ENCODE measurements around the gene SHCBP1L. TPM values are rescaled to one million over a fixed set of nuclear protein-coding genes. Genes with fewer than 3 reads are reported as not detected.
A peak's percentile ranks its signal among the peaks of the same experiment; 100 is the strongest.
"Not testable (repeated sequence)": the region's sequence is repeated elsewhere in the genome, so short reads cannot be mapped to it uniquely, and the experiment has no call there.

Gene SHCBP1L
- polyA plus RNA-seq, 4 donors, result 0.32 to 0.72 (median 0.39) TPM

- no peak for DNase-seq (ENCODE audit: low read depth in 4 of 4, low spot score in 3 of 4)
Observed at GRCh38 chr1:182965861-182966260, 12.9 kb upstream of the SHCBP1L start.

DNA sequence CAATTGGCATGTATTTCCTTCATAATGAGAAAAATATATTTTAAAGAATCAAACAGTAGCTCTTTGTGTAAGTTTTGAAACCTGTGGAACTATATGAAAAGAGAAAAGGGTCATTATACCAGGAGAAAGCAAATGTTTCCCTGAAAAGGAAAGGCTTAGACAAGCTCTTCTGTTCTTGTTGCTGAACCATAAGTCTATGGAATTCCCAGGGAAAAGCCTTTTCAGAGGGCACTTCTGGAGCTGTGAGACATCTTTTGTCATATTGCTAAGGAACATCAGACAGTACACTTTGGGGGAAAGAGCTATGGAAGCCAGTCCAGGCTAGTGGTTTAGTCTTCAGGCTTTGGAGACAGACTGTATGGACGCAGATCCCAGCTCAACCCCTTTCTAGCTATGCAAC lies 12.1 kb upstream of the SHCBP1L start:
- DNase-seq (ENCODE audit: low read depth in 4 of 4, low spot score in 3 of 4), result no peak

GRCh38 chr1:182962554-182963115 lies 9.7 kb upstream of the SHCBP1L start:
- DNase-seq (ENCODE audit: low read depth in 4 of 4, low spot score in 3 of 4), result peak in 3 of 4 donors; percentile 51 to 70 (median 67)

GRCh38 chr1:182960046-182960445 lies 7.1 kb upstream of the SHCBP1L start:
- DNase-seq (ENCODE audit: low read depth in 4 of 4, low spot score in 3 of 4), result no peak

DNA sequence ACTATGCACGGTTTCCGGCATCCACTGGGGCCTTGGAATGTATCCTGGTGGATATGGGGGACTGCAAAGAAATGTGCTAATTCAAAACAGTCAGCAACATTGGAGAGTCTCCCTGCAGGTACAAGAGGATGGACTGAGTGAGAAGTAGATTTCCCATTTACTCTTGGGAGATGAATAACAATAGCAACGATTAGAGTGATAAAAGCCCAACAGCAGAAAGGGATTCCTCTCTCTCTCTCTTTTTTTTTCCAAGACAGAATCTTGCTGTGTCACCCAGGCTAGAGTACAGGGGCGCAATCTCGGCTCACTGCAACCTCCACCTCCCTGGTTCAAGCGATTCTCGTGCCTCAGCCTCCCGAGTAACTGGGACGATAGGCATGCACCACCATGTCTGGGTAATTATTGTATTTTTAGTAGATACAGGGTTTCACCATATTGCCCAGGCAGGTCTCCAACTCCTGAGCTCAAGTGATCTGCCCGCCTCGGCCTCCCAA lies 5.0 kb upstream of the SHCBP1L start:
- no peak for DNase-seq (ENCODE audit: low read depth in 4 of 4, low spot score in 3 of 4)

GRCh38 chr1:182956708-182957365 lies 3.9 kb upstream of the SHCBP1L start:
- no peak for DNase-seq (ENCODE audit: low read depth in 4 of 4, low spot score in 3 of 4)

GRCh38 chr1:182955596-182956588 lies 2.9 kb upstream of the SHCBP1L start:
- no peak for DNase-seq (ENCODE audit: low read depth in 4 of 4, low spot score in 3 of 4)

- no peak for DNase-seq (ENCODE audit: low read depth in 4 of 4, low spot score in 3 of 4)
Observed at GRCh38 chr1:182953826-182954225, 860 bp upstream of the SHCBP1L start.

DNA sequence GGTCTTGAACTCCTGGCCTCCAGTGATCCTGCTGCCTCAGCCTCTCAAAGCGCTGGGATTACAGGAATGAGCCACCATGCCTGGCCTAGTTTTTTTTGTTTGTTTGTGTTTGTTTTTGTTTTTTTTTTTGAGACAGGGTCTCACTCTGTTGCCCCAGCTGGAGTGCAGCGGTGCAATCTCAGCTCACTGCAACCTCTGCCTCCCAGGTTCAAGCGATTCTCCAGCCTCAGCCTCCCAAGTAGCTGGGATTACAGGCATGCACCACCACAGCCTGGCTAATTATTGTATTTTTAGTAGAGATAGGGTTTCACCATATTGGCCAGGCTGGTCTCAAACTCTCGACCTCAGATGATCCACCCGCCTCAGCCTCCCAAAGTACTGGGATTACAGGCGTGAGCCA lies 9.6 kb downstream of the SHCBP1L start:
- not testable (repeated sequence) for DNase-seq (ENCODE audit: low read depth in 4 of 4, low spot score in 3 of 4)

DNA sequence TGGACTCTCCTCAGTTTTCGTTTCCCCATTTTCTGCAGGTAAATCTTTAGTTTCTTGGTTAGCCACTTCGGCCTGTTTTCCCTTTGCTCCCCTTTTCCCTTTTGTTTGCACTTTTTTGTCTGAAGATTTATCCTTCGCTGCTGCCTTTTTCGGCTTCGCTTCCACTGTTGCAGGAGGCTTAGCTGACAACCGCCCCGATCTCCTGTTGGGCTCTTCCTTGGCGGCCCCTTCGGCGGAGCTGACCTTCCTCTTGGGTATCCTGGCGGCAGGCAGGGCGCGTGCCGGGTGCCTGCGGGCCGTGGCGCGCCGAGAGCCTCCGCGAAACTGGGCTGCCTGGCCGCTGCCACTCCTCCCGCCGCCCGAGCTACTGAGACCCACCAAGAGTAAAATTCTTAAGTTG lies 10.8 kb downstream of the SHCBP1L start:
- DNase-seq (ENCODE audit: low read depth in 4 of 4, low spot score in 3 of 4), result not testable (repeated sequence)

GRCh38 chr1:182939413-182939812 lies 13.6 kb downstream of the SHCBP1L start:
- DNase-seq (ENCODE audit: low read depth in 4 of 4, low spot score in 3 of 4), result no peak

GRCh38 chr1:182935716-182936115 lies 17.2 kb downstream of the SHCBP1L start:
- DNase-seq (ENCODE audit: low read depth in 4 of 4, low spot score in 3 of 4), result no peak

- DNase-seq (ENCODE audit: low read depth in 4 of 4, low spot score in 3 of 4), result no peak
Observed at GRCh38 chr1:182930985-182931384, 22.0 kb downstream of the SHCBP1L start.

DNA sequence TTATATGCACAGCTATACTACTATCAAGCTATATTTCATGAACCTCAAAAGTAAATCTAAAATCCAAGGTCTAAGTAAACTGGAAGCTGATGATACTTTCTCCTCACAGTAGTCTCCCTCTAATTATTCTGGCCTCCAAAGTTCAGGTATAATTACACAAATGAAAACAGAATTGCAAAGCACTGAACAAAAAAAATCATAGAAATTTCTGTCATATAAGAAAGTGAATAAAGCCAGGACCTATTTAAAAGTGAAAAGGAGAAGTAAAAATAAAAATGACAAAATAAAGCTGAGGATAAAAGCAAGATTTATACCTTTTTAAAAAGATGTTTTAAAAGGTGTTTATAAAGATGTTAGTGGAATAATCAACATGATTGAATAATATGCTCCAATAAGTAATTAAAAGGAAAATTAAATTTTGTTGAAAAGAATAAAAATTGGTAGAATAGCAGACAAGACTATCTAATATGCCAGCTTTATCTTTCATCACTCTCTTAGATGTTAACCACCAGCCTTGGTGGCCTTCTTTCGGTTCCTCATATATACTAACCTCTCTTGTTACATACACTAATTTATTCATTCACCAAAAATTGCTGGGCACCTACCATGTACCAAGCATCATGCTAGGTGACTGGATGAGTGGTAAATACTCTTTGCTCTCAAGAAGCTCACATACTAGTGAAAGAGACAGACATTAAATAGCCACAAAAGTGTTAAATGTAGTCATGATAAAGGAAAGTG lies 25.1 kb downstream of the SHCBP1L start:
- DNase-seq (ENCODE audit: low read depth in 4 of 4, low spot score in 3 of 4), result no peak

GRCh38 chr1:182925661-182926060 lies 27.3 kb downstream of the SHCBP1L start:
- DNase-seq (ENCODE audit: low read depth in 4 of 4, low spot score in 3 of 4), result no peak

DNA sequence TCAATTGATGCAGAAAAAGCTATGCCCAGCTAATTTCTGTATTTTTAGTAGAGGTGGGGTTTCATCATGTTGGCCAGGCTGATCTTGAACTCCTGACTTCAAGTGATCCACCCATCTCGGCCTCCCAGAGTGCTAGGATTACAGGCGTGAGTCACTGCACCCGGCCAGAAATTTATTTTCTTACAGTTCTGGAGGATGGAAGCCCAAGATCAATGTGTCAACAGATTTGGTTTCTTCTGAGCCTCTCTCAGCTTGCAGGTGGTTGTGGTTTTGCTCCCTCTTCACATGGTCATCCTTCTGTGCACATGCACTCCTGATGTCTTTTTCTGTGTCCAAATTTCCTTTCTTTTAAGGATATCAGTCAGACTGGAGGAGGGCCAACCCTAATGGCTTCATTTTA lies 35.6 kb downstream of the SHCBP1L start:
- DNase-seq (ENCODE audit: low read depth in 4 of 4, low spot score in 3 of 4), result no peak

- DNase-seq (ENCODE audit: low read depth in 4 of 4, low spot score in 3 of 4), result no peak
Observed at GRCh38 chr1:182913401-182913800, 39.6 kb downstream of the SHCBP1L start.

DNA sequence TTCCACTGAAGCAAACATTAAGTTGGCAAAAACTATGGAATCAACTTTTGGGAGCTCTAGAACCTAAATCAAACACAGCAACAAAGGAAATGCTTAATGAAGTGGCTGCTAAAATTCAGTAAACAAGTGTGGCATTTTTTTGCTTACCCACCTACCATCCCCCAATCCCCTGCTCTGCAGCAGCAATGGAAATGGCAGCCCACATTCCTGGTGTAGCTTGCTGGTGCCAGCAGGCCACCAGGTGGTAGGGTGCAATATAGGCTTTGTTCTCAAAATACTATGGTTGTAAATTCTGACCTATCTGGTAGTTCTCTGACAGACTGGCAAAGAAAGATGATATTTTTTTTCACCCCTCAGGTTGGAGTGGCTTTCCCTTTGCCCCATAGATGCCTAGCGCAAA lies 42.8 kb downstream of the SHCBP1L start:
- no peak for DNase-seq (ENCODE audit: low read depth in 4 of 4, low spot score in 3 of 4)

DNA sequence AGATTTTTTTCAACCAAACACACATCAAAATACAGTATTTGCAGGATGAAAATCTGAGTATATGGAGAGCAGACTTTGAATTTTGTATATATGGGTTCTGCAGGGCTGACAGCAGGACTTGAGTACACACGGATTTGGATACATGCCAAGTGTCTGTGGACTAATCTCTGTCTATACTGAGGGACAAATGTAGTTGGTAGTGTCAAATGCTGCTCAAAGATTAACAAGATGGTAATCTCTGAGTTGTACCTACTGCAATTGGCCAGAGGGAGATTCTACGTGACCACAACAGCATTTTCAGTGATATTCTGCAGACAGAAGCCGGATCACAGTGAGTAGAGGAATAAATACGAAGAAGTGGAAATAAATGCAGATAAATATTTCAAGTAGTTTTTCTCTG lies 43.4 kb downstream of the SHCBP1L start:
- no peak for DNase-seq (ENCODE audit: low read depth in 4 of 4, low spot score in 3 of 4)

DNA sequence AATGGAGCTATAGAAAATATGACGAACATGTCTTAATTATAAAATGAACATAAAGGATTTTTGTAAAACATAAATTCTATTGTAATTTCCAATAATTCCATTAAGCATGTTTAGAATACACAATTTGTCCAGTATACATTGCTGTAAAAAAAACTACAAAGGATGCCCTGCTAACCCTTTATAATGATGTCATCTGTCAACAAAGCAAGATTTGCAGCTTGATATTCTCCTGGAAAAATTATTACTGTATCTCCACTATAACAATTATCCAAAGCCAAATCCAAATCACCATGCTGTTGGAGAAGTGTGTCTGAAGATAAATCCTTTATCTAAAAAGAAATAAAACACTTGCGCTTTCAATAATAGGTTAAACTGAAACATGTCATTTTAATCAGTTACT lies 47.6 kb downstream of the SHCBP1L start:
- no peak for DNase-seq (ENCODE audit: low read depth in 4 of 4, low spot score in 3 of 4)

- DNase-seq (ENCODE audit: low read depth in 4 of 4, low spot score in 3 of 4), result not testable (repeated sequence)
Observed at GRCh38 chr1:182901946-182902345, 51.0 kb downstream of the SHCBP1L start.

All from left renal pelvis (tissue), 4 donors.